AG20443 (cell line): ENCODE results near the gene PTPRE.

ENCODE experiments used
- DNase-seq: peaks from one replicate; pipeline ENCODE4 v3.0.0; 2012; ENCODE audit warnings: low spot score, mixed read lengths

The PTPRE gene

DNA sequence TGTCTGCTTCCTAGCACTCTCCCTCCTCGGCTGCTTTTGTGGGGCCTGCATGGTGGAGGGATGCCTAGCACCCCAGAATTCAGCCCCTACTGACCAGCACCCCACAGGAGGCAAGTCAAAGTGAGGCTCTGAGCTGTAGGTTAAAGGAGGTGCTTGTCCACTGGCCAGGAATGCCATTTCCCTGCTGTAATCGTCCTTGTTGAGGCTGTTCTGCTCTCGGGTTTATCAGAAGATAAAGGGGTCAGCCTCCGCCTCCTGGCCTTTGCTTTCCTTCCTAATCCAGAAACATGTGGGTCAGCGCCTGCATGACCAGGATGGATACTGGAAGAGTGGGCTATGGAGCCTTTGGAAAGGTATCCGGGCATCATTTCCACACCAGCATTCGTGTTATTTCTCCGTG, 120.4 kb downstream of the PTPRE start:
- DNase-seq: no peak

DNA sequence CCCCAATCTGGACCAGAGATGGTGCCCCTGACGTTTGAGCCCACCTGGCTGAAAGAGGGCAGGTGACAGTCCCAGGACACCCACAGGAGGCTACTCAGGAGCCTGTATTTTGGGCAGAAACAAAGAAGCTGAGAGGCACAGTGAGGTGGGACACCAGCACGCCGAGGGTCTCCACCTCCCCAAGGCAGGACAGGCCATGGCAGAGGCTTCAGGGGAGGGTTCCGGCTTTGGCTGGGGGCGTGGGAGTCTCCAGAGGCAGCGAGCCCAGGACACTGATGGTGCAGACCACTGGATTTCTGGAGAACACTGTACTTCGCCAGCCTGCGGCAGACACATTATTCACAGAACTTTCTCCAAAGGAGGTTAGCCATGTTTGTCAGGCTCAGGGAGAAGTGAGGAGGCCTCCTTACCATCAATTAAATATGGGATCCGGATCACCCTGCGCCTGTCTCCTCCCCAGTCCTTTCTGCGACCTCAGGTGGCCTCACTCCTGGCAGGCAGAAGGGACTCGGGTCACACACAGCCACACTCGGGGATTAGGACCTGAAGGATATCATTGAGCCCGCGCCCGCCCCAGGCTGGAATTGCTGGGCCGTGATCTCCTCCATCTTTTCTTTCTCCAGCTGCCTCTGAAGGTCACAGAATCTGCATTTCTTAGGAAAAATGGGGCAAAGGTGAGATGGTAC, 121.1 kb downstream of the PTPRE start:
- no peak for DNase-seq

DNA sequence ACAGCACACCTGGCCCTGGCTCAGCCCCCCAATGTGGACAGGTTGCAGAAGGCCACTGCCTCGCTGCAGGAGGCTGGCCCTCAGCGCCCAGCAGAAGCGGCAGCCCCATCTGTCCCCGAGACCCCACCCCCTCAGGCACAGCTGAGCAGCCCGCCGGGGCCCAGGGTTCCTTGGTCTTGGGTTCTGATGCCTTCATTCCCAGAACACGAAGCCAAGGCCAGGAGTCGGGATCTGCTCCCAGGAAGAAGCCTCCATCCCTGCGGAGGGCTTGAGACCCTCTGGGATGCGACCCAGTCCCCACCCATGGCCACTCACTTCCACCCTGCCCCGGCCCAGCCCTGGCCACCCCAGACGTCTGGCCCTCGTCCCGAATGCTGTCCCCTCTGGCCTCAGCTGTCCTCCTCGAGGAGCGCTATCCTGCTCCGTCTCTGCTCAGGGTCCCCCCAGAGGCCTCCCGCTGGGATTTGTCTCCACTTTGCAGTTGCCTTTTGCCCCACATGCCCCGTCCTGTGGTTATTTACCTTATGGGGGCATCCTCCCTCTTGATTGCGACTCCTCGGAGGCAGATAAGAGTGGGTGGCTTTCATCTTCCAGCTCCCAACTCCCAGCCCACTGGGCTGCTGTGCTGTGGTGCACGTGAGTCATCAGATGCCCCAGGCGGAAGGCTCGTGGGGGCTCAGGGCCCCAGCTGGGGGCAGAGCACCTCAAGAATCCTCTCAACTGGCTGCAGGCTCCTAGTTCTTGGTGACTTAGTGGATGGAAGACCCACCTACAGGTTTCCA, 121.8 kb downstream of the PTPRE start:
- DNase-seq: no peak

DNA sequence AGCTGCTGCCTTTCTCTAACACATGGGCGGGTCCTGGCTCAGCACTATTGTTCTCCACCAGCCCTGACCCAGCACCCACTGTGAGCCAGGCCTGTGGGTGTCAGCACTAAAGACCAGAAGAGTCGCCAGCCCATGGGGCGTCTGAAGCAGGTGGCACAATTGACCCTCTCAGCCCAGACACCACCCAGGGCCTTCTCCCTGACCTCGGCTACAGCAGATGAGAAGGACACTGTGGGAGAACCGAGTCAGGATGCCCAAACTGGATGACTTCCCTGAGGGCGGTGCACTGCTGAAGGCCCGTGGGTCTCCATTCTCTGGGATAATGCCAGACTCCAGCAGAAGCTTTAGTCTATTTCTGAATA, 122.4 kb downstream of the PTPRE start:
- no peak for DNase-seq

DNA sequence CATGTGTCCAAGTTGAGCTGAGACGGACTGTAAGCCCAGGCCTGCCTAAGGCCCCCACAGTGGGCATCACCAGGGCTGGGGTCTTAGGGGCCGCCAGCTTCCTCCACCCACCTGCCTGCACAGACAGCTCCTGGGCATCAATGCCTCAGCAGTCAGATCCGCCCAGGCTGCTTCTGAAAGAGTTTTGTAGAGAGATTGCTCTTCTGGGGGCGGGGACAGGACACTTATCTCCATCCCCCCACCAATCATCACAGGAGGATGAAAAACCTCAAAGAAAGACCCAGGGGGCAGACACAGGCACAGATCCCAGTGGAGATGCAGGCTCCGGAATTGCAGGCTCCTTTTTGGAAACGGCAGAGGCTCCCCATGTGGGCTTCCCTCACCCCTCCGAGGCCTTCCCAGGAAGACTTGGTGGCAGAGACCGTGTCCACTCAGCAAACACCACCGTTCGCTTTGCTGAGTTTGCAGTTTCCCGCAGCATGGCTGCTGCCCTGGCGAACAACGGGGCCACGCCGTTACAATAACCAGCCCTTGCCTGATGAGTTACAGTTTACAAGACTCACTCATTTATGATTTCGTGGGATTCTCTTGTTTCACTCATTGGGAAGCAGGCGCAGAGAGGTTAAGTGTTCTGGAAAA, 122.9 kb downstream of the PTPRE start:
- DNase-seq: no peak

DNA sequence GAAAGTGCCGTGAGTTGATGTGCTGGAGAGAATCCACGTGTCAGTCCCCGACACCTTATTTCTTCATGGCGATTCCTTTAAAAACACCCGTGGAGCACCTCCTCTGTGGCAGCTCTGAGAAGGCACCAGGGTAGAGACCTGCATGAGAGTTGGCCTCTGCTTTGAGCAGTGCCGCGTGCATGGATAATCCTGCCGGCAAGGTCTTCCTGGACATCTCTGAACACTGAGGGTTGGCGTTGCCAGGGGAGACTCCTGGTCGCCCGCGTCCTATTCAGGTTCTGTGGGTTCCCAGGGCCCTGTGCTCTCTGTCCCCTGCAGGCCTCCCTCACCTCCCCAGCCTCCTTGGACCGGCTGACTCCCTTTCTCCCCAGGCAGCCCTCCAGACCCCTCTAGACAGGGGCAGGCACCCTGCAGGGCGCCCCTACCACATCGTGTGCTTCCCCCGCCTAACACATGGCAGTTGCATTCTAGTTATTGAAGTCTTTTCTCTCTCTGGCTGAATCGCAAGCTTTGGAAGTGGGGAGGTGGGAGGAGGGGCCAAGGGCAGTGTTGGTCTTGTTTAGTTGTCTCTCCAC, 123.7 kb downstream of the PTPRE start:
- DNase-seq: no peak

DNA sequence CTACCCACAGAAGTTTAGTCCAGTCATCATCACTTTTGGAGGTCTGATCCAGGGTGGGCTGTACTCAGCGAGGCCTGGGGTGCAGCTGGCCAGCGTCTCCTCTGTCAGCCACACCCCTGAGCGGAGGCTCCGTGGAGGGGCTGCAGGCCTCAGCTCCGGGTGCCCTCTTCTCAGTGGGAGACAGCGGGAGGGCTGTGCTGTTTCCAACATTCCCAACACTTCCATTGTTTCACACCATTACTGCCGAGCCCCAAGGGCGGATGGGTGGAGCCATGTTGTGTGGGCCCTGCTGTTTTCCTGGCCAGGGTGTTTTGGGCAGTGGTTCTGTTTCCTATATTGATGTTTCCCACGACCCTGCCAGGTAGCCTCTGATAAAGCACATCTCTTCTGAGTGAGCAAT, 124.3 kb downstream of the PTPRE start:
- no peak for DNase-seq

DNA sequence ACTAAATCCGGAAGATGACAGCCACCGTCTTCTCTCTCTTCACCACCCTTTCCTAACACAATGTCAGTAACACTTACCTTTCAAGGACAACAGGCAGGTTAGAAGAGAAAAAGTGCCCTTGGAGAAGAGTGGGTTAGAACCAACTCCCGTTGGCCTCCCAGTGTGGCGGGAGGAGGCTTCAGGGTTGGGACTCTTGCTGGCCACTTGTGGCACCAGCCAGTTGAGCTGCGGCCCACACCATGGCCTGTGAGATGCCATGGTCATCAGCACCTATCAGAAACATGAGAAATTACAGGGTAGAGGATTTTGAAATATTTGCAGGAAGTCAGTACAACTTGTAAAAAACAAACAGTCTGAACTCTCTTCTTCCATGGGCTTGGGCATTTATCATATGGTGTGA, 125.6 kb downstream of the PTPRE start:
- no peak for DNase-seq

DNA sequence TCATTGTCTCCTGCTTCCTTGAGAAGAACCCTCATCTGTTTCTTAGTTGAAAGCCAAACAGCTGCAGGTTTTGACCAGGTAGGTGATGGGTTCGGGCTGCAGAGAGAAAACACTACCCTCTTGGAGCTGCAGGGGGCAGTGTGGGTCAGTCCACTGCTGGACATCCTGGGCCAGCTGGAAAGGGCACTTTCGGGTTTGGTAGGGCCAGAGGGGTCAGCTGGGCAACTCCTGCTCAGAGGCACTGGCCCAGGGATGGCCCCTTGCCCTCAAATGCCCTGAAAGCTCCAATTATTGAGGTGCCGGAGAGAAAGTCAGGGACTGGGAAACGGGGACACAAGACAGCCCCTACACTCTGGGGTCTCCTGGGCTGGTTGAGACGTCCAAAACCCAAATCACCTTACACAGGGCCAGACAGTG, 128.7 kb downstream of the PTPRE start:
- DNase-seq: peak; percentile 83

DNA sequence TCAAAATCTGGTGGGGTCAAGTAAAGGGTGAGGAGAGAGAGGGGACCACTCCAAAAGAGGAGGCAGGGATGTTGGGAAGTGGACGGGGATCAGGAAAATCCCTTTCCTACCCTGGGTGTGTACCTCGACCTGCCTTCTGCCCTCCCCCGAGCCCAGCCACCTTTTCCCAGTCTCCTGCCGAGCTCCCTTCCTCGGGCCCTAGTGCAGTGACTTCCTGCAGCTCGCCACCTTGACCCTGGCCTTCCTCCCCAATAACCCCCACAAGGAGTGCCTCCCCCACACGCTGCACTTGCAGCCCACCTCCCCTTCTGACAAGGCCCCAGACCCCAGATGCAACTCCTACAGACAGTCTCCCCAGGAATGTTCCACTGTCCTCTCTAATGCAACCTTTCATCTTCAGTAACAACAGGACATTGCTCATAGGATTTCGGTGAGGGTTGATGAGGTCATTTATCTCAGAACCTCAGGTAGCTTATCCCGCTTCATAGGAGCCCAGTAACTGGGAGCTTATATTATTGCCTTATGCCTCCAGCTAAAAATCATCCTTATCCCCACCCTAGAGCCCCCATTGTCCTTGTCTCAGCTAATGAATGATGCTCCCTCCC, 129.2 kb downstream of the PTPRE start:
- DNase-seq: no peak

DNA sequence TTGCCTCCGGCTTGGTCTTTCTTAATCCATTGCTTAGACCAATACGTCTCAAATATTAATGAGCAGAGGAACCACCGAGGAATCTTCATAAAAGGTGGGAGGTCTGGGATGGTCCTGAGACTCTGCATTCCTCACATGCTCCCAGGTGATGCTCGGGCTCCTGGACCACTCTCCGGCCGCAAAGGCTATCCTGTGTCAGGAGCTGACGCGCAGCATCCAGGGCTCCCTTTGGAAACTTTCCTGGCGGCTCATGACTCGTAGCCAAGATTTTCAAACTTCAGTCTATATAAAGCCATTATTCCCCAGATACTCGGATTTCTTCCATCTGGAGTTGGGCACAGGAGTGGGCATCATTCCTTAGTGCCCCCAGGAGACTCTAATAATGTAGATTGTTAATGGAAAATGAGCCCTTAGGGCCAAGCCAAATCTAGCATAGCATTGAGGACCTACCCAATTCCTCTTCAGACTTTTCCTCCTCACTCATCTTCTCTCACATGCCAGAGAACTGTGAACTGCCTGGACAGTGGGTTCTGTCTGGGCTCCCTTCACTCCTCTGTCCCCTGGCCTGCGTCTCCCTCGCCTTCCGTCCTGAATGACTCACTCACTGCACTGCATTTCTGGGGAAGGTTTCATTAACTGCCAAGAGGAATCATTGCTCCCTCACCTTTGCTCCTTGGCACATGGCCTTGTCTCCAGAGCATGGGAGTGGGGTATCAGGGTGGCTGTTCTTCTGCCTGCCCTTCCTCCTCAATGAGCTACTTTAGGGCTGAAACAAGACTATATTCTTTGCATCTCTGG, 130.0 kb downstream of the PTPRE start:
- no peak for DNase-seq

DNA sequence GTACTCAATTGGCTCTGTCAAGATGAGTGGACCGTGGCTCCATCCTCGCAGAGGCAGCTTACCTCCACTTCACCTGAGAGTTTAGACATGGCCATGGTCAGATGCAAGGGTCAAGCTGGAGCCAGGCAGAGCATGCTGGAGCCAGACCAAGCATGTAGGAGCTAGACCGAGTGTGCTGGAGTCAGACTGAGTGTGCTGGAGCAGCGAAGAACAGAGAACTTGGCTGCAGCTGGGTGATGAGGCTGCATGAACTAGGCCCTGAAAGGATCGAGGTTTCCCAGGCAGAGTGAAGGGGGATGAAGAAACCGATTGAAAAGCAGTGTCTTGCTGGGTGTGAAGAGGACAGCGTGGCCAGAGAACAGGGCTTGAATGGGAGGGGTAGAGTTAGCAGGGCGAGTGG, 133.2 kb downstream of the PTPRE start:
- DNase-seq: no peak

DNA sequence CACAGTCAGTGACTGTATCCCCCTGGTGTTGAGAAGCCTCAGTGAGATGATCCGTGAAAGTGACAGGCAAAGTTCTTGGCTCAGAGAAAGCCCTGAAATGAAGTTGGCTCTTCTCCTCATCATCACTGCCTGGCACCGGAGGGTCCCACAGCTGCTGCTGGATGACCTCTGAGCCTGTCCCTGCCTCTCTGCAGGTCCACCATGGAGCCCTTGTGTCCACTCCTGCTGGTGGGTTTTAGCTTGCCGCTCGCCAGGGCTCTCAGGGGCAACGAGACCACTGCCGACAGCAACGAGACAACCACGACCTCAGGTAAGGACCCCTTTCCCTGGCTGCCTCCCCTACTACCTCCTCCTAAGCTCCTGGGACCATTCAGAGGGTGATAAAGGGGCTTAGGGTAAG, 133.8 kb downstream of the PTPRE start:
- DNase-seq: no peak

DNA sequence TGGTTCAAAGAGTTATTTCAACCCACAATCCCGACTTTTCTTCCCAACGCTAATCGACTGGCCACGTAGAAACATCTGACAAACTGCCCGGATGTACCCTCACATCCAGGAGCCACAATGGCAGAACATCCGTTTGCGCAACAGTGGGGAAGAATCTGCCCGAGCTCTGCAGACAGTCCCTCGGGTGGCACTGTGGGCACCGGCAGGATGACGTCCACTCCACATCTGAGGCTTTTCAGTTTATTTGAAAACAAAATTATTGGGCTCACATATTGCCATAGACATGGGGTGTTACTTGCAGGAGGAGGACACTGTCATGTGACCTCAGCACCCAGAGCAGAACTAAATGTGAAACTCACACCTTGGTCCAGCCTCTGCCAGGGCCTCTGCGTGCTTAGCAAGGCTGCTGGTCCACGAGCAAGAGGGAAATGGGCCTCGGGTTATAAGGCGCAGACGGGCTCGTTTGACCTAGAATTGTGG, 135.3 kb downstream of the PTPRE start:
- DNase-seq: no peak

DNA sequence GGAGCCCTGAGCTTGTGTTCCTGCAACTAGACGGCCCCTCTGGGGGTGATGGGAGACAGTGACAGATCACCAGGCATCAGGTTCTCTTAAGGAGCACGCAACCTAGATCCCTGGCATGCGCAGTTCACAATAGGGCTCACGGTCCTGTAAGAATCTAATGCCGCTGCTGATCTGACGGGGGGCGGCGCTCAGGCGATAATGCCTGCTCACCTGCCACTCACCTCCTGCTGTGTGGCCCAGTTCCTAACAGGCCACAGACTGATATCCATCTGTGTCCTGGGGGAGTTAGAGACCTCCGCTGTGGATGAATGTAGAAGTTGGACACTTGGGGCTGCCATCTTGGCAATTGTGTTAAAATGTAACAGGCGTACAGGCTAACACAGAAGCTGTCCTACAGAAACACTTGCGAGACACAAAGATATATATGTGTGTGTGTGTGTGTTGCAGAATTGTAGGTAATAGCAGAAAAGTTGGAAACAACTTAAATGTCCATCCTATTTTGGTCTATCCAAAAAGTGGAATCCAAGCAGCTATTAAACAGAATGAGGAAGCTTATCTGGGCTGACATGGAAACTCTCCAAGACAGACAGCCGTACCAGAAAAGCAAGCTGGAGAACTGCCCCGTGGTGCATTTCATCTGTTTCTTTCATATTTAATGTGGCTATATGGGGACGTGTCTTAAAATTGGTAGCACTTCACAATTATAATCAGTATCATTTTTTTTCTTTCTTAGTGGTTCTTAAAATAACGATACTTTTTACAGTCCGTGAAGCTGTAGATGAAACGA, 136.5 kb downstream of the PTPRE start:
- no peak for DNase-seq

DNA sequence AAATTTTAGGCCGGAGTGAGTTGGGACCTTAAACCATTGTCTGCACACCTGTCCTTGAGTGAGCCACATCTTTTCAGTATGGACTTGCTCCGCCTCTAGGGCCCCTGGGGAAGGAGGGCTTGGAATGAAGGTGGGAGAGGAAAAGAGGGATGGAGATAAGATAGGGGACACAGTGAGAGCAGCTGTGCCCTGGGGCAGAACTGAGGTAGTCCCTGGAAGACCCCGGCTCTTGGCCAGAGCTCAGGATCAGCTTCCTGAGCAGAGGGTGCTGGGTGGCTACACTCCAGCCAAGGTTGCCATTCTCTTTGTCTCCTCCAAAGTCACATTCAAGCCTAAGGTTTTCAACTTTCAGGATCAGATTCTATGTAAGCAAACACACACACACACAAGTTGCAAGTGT, 137.3 kb downstream of the PTPRE start:
- DNase-seq: no peak

DNA sequence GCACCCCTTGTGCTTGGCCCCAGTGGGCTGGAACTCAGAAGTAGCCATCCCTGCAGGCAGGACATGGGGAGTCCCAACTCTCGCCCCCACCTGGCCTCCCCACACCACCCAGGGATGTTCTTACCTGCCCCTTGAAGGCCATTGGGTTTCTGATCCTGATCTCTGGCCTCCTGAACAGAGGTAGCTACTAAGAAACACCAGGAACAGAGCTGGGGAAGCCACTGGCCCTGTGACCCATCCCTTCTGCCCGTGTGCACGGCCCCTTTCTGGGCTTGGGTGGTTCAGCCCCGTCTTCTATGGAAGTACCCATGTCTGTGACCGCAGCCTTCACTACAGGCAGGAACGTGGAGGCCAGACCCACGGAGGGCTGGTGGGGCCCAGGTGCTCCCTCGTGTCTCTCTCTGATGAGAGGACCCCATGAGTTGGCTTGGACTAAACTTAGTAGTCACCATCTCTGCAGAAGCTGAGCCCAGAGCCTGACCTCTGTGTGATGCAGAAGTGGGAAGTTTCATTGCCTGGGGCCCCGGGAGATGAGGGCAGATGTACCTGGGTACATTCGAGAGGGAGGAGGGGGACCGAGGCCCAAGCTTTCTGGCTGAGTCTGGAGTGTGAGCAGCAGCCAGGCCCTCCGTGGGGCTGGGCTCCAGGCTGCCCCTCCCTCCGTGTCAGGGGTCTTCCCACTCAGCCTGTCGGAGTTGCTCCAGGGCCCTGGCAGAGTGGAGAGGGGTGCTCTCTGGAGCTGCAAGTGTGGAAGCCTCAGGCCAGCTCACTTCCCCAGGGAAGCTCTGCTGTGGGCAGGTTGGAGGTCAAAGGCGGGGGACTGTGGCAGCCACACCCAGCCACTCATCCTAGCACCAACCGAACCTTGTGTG, 138.3 kb downstream of the PTPRE start:
- DNase-seq: no peak

DNA sequence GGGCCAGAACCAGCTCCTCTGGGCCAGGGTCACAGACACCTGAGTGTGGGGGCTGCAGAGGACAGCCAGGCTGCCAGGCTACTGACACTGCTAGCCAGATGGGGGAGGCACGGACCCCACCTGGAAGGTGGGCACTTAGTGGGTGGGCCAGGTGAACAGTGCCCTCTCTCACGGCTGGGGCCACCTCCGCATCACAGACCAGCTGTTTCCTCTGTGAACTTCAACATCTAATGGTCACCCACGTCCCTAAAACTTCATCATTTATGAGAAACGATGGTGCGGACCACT, 138.9 kb downstream of the PTPRE start:
- no peak for DNase-seq

DNA sequence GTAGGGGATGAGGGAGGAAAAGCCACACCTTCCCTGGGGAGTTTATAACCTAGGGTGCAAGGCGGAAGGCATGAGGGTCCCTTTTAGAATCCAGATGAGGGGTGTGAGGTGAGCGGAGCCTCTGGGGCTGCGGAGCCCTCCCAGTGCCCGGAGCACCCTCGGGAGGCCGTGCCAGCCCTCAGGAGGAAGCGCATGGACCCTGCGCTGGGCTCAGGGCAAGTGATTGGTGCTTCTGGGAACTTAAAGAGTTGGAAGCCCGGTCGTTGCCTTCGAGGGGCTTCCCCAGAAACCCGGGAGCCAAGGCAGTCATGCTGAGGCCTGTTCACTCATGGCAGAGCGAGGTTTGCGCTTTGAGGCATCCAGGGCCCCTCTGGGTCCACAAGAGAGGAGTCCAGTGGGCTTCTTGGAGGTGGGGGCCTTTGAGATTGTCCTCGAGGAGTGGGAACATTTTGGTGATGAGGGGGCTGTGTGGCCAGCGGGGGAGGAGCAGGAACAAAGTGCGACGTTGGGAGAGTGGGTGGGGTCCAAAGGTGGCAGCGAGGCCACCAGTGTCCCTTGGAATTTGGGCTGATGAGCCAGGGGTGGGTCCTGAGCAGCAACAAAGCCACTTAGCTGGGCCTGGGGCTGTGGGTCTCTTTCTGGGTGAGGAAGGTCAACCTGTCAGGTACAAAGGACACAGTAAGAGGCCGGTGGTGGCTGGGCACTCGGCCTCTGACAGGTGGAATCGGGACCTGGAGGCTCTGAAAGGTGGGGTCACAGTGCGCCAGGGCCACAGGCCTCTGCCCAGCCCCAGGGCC, 139.5 kb downstream of the PTPRE start:
- no peak for DNase-seq
